DND-41 (cell line): Measurements from ENCODE around the gene BHMT2.

Experiments used
- CTCF ChIP-seq: IDR thresholded peaks from 2 replicates; pipeline ENCODE4 v1.5.1; 2012; ENCODE audit warnings: borderline replicate concordance, low read length, moderate library complexity, mild to moderate bottlenecking; ENCODE audit not compliant: poor library complexity, severe bottlenecking; ENCODE audit errors: extremely low read depth
- EZH2 ChIP-seq: IDR thresholded peaks from 3 replicates; pipeline ENCODE4 v1.6.1; 2012; ENCODE audit warnings: borderline replicate concordance, low read depth, mild to moderate bottlenecking, moderate library complexity, low read length, inconsistent platforms; ENCODE audit not compliant: severe bottlenecking

GRCh38 chr5:79020861-79021561, 48.6 kb upstream of the BHMT2 start:
- peak; percentile 72 for TF ChIP-seq CTCF
- TF ChIP-seq EZH2, result no peak
